ENCODE measurements around the gene NRP1.
A peak's percentile ranks its signal among the peaks of the same experiment; 100 is the strongest.

DNA sequence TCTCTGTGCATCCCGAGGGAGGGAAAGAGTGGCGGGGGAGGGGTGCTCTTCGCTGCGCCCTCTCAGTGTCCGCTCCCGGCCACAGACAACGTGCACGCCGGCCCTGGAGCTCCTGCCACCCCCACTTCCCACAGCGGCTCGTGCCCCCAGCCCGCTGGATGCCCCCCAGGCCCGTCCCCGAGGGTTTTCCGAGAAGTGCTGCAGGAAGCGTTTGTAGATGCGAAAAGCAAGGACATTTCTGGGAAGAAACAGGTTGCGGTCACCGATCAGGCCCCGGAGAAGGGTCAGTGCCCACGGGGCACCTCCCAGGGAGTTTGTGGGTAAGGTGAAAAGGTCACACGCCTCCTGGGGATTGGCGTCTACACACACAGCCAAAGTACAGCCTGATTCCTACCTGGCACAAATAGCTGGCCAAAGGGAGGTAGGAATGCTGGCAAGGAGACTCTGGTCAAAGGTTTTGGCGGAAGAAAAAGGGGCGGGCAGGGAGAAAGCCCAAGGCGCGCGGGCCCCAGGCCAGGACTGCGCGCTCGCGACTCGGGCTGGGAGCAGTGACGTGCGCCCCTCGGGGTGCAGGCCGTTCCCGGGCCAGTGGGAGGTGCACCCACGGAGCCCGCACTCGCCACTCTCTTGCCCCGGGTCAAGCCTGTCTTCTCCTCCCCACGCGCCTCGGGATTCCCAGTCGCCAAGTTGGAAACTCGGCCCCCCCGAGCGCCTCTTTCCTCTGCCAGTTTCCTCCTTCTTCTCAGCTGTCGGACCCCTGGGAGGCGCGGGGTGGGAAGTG lies 1.5 kb upstream of the NRP1 start:
- TF ChIP-seq, protein P1, sequence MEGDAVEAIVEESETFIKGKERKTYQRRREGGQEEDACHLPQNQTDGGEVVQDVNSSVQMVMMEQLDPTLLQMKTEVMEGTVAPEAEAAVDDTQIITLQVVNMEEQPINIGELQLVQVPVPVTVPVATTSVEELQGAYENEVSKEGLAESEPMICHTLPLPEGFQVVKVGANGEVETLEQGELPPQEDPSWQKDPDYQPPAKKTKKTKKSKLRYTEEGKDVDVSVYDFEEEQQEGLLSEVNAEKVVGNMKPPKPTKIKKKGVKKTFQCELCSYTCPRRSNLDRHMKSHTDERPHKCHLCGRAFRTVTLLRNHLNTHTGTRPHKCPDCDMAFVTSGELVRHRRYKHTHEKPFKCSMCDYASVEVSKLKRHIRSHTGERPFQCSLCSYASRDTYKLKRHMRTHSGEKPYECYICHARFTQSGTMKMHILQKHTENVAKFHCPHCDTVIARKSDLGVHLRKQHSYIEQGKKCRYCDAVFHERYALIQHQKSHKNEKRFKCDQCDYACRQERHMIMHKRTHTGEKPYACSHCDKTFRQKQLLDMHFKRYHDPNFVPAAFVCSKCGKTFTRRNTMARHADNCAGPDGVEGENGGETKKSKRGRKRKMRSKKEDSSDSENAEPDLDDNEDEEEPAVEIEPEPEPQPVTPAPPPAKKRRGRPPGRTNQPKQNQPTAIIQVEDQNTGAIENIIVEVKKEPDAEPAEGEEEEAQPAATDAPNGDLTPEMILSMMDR (IDR thresholded peaks at IDR 0.05), result no peak
- peak in 1 of 2 donors; percentile 59 for TF ChIP-seq POLR2A (IDR thresholded peaks at IDR 0.05)
